Retinal pigment epithelial cell (primary cell): ENCODE measurements around the gene LIPN.
"Not testable (repeated sequence)": the region's sequence is repeated elsewhere in the genome, so short reads cannot be mapped to it uniquely, and the experiment has no call there.

Experiments used
- DNase-seq: peaks from one replicate; pipeline ENCODE4 v3.0.0-alpha.2; 2010; ENCODE audit warnings: low read depth
- H3K4me3 ChIP-seq: 2 replicates; pipeline ENCODE4 v1.5.1; 2011; ENCODE audit warnings: mild to moderate bottlenecking, low read length, control low read depth, moderate library complexity
- TF ChIP-seq, protein P1 (sequence below): conservative IDR thresholded peaks from 2 replicates; pipeline ENCODE4 v1.5.1; 2011; ENCODE audit warnings: low read depth, low read length, control low read depth, inconsistent platforms

The LIPN gene

DNA sequence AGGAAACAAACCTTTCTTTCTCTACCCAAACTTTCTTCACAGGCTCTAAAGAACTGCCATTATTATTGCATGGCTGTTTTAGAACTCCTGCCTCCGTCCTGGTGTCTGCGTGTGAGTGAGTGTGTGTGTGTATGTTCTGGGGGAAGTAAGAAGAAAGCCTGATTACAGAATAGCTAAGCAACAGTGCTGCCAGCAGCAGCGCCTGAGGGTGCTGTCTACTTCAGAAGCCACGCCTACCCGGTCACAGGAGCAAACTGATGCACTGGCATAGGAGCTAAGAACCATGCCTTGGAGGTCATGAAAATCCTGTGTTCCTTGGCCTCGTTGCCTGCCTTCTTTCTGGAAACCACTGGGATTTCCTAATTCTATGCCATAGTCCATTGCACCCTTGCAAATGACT is 28.5 kb upstream of the LIPN start:
- DNase-seq, result no peak
- TF ChIP-seq, protein P1, sequence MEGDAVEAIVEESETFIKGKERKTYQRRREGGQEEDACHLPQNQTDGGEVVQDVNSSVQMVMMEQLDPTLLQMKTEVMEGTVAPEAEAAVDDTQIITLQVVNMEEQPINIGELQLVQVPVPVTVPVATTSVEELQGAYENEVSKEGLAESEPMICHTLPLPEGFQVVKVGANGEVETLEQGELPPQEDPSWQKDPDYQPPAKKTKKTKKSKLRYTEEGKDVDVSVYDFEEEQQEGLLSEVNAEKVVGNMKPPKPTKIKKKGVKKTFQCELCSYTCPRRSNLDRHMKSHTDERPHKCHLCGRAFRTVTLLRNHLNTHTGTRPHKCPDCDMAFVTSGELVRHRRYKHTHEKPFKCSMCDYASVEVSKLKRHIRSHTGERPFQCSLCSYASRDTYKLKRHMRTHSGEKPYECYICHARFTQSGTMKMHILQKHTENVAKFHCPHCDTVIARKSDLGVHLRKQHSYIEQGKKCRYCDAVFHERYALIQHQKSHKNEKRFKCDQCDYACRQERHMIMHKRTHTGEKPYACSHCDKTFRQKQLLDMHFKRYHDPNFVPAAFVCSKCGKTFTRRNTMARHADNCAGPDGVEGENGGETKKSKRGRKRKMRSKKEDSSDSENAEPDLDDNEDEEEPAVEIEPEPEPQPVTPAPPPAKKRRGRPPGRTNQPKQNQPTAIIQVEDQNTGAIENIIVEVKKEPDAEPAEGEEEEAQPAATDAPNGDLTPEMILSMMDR, result no peak
- no peak overlapping the region for H3K4me3 ChIP-seq

DNA sequence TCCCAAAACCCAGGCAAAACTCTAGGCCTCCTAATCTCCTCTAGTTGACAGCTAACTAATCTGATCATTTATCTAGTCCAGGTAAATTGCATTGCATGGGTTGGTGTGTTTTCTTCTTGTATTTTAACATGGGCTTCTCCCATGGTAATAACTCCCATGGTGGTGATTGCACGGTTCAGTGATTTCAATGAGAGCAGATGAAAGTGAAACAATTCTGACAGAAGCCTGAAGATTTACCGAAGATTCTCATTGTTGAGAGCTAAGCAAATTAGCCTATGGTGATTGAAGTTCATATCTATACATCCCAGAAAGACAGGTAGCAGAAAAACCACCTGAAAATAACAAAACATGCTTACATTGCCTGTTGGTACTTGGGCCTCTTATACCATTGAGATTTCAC is 26.6 kb upstream of the LIPN start:
- H3K4me3 ChIP-seq, result no peak overlapping the region
- TF ChIP-seq, protein P1, result no peak
- DNase-seq, result no peak

DNA sequence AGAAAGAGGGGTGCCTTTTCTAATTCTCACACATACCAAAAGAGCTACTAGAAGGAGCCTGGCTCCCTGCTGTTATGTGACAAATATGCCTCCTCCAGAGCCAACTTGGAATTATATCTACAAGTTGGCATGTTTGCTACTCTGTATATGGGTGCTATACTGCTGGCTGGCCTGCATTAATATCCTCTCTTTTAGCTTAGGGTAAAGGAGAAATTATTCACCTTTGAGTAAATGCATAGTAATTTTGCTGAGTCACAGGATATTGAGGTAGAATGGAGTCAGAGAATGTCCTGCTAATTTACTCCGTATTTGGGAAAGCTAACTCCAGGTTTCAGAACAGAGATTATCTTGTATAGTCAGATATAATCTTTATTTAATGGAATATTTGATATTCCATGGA is 24.2 kb upstream of the LIPN start:
- TF ChIP-seq, protein P1, result no peak
- no peak for DNase-seq
- no peak overlapping the region for H3K4me3 ChIP-seq

DNA sequence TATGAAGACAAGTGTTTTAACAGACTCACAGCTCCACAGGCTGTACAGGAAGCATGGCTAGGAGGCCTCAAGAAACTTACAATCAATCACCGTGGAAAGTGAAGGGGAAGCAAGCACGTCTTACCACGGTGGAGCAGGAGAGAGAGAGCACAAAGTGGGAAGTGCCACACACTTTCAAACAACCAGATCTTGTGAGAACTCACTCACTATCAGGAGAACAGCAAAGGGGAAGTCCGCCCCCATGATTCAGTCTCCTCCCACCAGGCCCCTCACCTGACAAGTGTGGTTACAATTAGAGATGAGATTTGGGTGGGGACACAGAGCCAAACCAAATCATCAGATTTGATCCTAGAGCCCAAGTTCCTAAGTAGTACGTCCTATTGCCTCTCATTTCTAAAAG is 17.9 kb upstream of the LIPN start:
- not testable (repeated sequence) for H3K4me3 ChIP-seq, DNase-seq

DNA sequence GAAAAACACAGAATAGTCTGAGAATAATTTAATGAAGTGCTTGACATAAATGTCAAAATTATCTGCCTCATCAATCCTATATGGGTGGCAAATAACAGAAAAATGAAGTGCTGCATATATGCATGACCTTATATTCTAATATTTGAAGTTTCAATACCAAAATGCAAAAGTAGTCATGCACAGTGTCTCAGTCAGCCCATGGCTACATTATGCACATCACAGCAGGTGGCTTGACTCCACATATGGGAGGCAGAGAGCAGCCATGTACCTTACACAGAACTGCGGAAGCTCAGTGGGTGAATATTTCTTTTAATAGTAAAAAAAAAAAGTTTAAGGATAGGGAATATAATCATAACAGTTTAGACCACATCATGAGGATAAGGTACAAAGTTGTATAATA is 17.4 kb upstream of the LIPN start:
- H3K4me3 ChIP-seq, result no peak overlapping the region
- DNase-seq, result no peak
- TF ChIP-seq, protein P1, result no peak

DNA sequence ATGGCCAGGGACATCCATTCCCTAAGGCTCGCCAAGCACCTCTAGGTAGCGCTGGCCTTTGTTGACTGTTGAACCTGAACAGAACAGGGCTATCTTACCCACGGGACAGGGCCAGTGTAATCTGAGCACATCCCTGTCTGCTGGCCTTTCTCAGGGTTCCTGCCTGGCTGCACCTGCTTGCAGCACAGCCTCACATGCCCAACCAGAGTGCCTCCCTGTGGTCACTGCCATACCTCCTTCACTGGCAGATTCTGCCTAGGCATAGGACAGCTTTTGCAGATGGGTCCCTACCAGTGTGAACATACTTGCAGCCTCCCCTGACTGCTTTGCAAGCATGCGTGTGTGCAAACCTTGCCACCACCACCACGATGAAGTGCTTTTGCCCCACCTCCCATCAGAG is 15.8 kb upstream of the LIPN start:
- no peak for DNase-seq
- TF ChIP-seq, protein P1, result no peak
- H3K4me3 ChIP-seq, result no peak overlapping the region

DNA sequence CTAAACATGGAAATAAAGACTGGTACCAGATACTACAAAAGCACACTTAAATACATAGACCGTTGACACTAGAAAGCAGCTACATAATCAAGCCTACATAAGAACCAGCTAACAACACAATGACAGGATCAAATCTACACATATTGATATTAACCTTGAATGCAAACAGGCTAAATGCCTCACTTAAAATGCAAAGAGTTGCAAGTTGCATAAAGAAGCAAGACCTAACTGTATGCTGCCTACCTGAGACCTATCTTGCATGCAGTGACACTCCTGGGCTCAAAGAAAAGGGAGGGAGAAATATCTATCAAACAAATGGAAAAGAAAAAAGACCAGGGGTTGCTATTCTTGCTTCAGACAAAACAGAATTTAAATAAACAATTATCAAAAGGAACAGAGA is 14.2 kb upstream of the LIPN start:
- no peak for DNase-seq
- no peak overlapping the region for H3K4me3 ChIP-seq
- TF ChIP-seq, protein P1, result no peak

DNA sequence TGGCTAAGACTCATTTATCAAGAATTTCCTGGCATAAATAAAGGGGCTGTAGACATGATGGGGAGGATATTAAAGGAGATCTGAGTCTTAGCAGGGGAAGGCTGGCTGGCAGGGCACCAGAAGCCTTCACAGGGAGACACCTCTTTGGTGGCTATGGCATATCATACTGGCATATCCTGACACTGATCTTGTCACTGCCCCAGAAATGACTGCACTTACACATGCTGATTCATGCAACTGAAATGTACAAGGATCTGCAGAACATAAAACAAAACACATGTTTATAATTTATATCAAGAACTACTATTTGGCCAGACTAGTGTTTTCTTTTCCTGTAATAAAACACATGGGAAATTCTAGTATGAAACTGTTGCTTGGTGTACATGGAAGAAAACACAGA is 5.5 kb upstream of the LIPN start:
- H3K4me3 ChIP-seq, result no peak overlapping the region
- TF ChIP-seq, protein P1, result no peak
- no peak for DNase-seq
